IMR-90 (cell line): ENCODE measurements around the gene ZNF835. TPM values are rescaled to one million over a fixed set of nuclear protein-coding genes. Genes with fewer than 3 reads are reported as not detected.

Experiments used
- ATAC-seq: fragments of 200-7000 bp; cut with Tn5 transposase; 2 replicates; pipeline ENCODE4 v1.9.1; 2020; ENCODE audit warnings: low read depth, mild to moderate bottlenecking, moderate library complexity
- BruUV-seq: library from RNA; stranded (reverse); fragments of 400-500 nt; replicated peaks from 2 replicates; lab custom pipeline; 2021; lab: Mats Ljungman, UMichigan
- CTCF ChIA-PET: fragments of 300-600 bp; formaldehyde crosslinking; extraction: SDS; loops from one replicate; lab custom pipeline; 2021; ENCODE audit warnings: antibody characterized with exemption; lab: Yijun Ruan, JAX
- POLR2A ChIA-PET: fragments of 300-600 bp; sonication (Branson Sonifier 250); formaldehyde crosslinking; loops from one replicate; lab custom pipeline; 2022; ENCODE audit warnings: antibody characterized with exemption; ENCODE audit not compliant: unreplicated experiment; lab: Charles Lee
- DNase-seq: peaks from one replicate; pipeline ENCODE4 v3.0.0; 2013
- H2AFZ ChIP-seq: replicated peaks from 2 replicates; pipeline ENCODE3; 2013; ENCODE audit warnings: low read length, mild to moderate bottlenecking; ENCODE audit not compliant: poor library complexity
- H2AK5ac ChIP-seq: 2 replicates; pipeline ENCODE4 v1.6.1; 2013; ENCODE audit warnings: low read depth, low read length, inconsistent platforms
- H2AK9ac ChIP-seq: replicated peaks from 2 replicates; pipeline ENCODE3; 2013; ENCODE audit warnings: mild to moderate bottlenecking, low read depth, low read length, moderate library complexity; ENCODE audit not compliant: poor library complexity
- H2BK120ac ChIP-seq: 2 replicates; pipeline ENCODE4 v1.6.1; 2013; ENCODE audit warnings: low read depth, low read length, inconsistent platforms
- H2BK15ac ChIP-seq: 3 replicates; pipeline ENCODE4 v1.6.1; 2013; ENCODE audit warnings: low read depth, low read length, inconsistent platforms
- H2BK20ac ChIP-seq: 2 replicates; pipeline ENCODE4 v1.6.1; 2013; ENCODE audit warnings: low read depth, mild to moderate bottlenecking, inconsistent platforms, low read length, moderate library complexity
- H2BK5ac ChIP-seq: 2 replicates; pipeline ENCODE4 v1.6.1; 2013; ENCODE audit warnings: mild to moderate bottlenecking, low read depth, low read length, inconsistent platforms; ENCODE audit not compliant: poor library complexity, severe bottlenecking
- H3K14ac ChIP-seq: replicated peaks from 2 replicates; pipeline ENCODE4 v1.6.1; 2013; ENCODE audit warnings: low read depth, low read length, inconsistent platforms
- H3K18ac ChIP-seq: 2 replicates; pipeline ENCODE4 v1.6.1; 2013; ENCODE audit warnings: low read depth, low read length, control low read depth
- H3K23ac ChIP-seq: 2 replicates; pipeline ENCODE4 v1.6.1; 2013; ENCODE audit warnings: low read depth, low read length, inconsistent platforms
- H3K27ac ChIP-seq: 2 replicates; pipeline ENCODE4 v1.5.1; 2013; ENCODE audit warnings: mild to moderate bottlenecking, control low read depth, low read length; ENCODE audit not compliant: insufficient read depth
- H3K27me3 ChIP-seq: 2 replicates; pipeline ENCODE4 v1.6.1; 2013; ENCODE audit warnings: low read length; ENCODE audit not compliant: control insufficient read depth, insufficient read depth
- H3K36me3 ChIP-seq: 2 replicates; pipeline ENCODE4 v1.6.1; 2013; ENCODE audit warnings: low read length, mixed read lengths; ENCODE audit not compliant: control insufficient read depth, insufficient read depth
- H3K4ac ChIP-seq: 2 replicates; pipeline ENCODE4 v1.6.1; 2013; ENCODE audit warnings: low read depth, low read length, inconsistent platforms
- H3K4me1 ChIP-seq: 2 replicates; pipeline ENCODE4 v1.6.1; 2013; ENCODE audit warnings: low read length, mixed read lengths; ENCODE audit not compliant: control insufficient read depth, insufficient read depth
- H3K4me2 ChIP-seq: 2 replicates; pipeline ENCODE4 v1.6.1; 2013; ENCODE audit warnings: low read depth, mild to moderate bottlenecking, control low read depth, low read length, moderate library complexity
- H3K4me3 ChIP-seq: 2 replicates; pipeline ENCODE4 v1.5.1; 2013; ENCODE audit warnings: low read depth, mild to moderate bottlenecking, control low read depth, low read length, moderate library complexity; ENCODE audit not compliant: insufficient read depth
- H3K56ac ChIP-seq: 2 replicates; pipeline ENCODE4 v1.6.1; 2013; ENCODE audit warnings: low read length, inconsistent platforms; ENCODE audit not compliant: insufficient read depth; ENCODE audit errors: extremely low read depth
- H3K79me1 ChIP-seq, 2 experiments: 2 replicates each; pipeline ENCODE4 v1.6.1; 2013; ENCODE audit warnings: low read length in 2 of 2, inconsistent platforms in 1 of 2, low read depth in 1 of 2
- H3K9ac ChIP-seq: 2 replicates; pipeline ENCODE4 v1.6.1; 2013; ENCODE audit warnings: low read depth, low read length, control low read depth
- H3K9me1 ChIP-seq: 2 replicates; pipeline ENCODE4 v1.6.1; 2013; ENCODE audit warnings: low read length, inconsistent platforms; ENCODE audit not compliant: insufficient read depth
- H3K9me3 ChIP-seq: 2 replicates; pipeline ENCODE4 v1.6.1; 2013; ENCODE audit warnings: low read length; ENCODE audit not compliant: control insufficient read depth, insufficient read depth
- H4K20me1 ChIP-seq: 2 replicates; pipeline ENCODE4 v1.6.1; 2013; ENCODE audit warnings: low read length, inconsistent platforms; ENCODE audit not compliant: insufficient read depth
- H4K5ac ChIP-seq: 2 replicates; pipeline ENCODE4 v1.6.1; 2013; ENCODE audit warnings: mild to moderate bottlenecking, low read depth, low read length, control low read depth
- H4K8ac ChIP-seq, 2 experiments: 2 replicates each; pipeline ENCODE4 v1.6.1; 2013; ENCODE audit warnings: low read depth in 2 of 2, low read length in 2 of 2, control low read depth in 1 of 2, inconsistent platforms in 1 of 2
- H4K91ac ChIP-seq: 2 replicates; pipeline ENCODE4 v1.6.1; 2013; ENCODE audit warnings: low read depth, low read length, inconsistent platforms; ENCODE audit not compliant: insufficient read depth
- BHLHE40 ChIP-seq: fragments of 150-350 bp; IDR thresholded peaks from 2 replicates; pipeline ENCODE4 v1.6.1; 2016; ENCODE audit warnings: mild to moderate bottlenecking, low read depth, low read length
- CEBPB ChIP-seq: IDR thresholded peaks from 2 replicates; pipeline ENCODE4 v1.6.1; 2012; ENCODE audit warnings: low read depth, low read length, improper control_type of control experiment
- CHD1 ChIP-seq: IDR thresholded peaks from 2 replicates; pipeline ENCODE4 v1.6.1; 2012; ENCODE audit warnings: low read depth, low read length, improper control_type of control experiment
- FOS ChIP-seq: fragments of 150-350 bp; IDR thresholded peaks from 2 replicates; pipeline ENCODE4 v1.6.1; 2016; ENCODE audit warnings: low read depth, low read length
- MAFK ChIP-seq: IDR thresholded peaks from 2 replicates; pipeline ENCODE4 v1.6.1; 2012; ENCODE audit warnings: low read depth, low read length, improper control_type of control experiment
- MAZ ChIP-seq: IDR thresholded peaks from 2 replicates; pipeline ENCODE4 v1.6.1; 2012; ENCODE audit warnings: low read depth, mild to moderate bottlenecking, low read length, improper control_type of control experiment, moderate library complexity, borderline replicate concordance
- MXI1 ChIP-seq: IDR thresholded peaks from 2 replicates; pipeline ENCODE4 v1.6.1; 2012; ENCODE audit warnings: low read depth, mild to moderate bottlenecking, low read length, moderate library complexity, borderline replicate concordance
- NFE2L2 ChIP-seq: fragments of 150-350 bp; IDR thresholded peaks from 2 replicates; pipeline ENCODE4 v1.6.1; 2016; ENCODE audit warnings: low read depth, mild to moderate bottlenecking, low read length
- POLR2A ChIP-seq: IDR thresholded peaks from 2 replicates; pipeline ENCODE4 v1.6.1; 2012; ENCODE audit warnings: mild to moderate bottlenecking, low read depth, low read length
- RAD21 ChIP-seq: IDR thresholded peaks from 2 replicates; pipeline ENCODE4 v1.6.1; 2012; ENCODE audit warnings: low read length, improper control_type of control experiment
- RCOR1 ChIP-seq: IDR thresholded peaks from 2 replicates; pipeline ENCODE4 v1.6.1; 2012; ENCODE audit warnings: mild to moderate bottlenecking, low read length, improper control_type of control experiment; ENCODE audit not compliant: insufficient replicate concordance
- RFX5 ChIP-seq: IDR thresholded peaks from 2 replicates; pipeline ENCODE4 v1.8.0; 2012; ENCODE audit warnings: low read depth, mild to moderate bottlenecking, low read length, moderate library complexity
- SMC3 ChIP-seq: fragments of 150-350 bp; IDR thresholded peaks from 2 replicates; pipeline ENCODE4 v1.6.1; 2016; ENCODE audit warnings: low read depth, mild to moderate bottlenecking, antibody characterized with exemption, low read length, moderate library complexity
- WGBS, 2 experiments: methylation state at CpG; one replicate each; pipeline versions ENCODE4 v1.1.5 to v1.1.7; 2013; ENCODE audit warnings: missing lambda C conversion rate in 2 of 2; ENCODE audit not compliant: insufficient read length in 1 of 2; ENCODE audit errors: extremely low coverage in 2 of 2; 5-methylcytosine and 5-hydroxymethylcytosine counted together
- dilution Hi-C: fragments of 300-500 bp; cut with HindIII; formaldehyde crosslinking; loops from one replicate; pipeline ENCODE4 v1.14.3; 2018; ENCODE audit warnings: low sequenced_read_pairs; ENCODE audit not compliant: unreplicated experiment
- in situ Hi-C: fragments of 300-500 bp; cut with MboI; formaldehyde crosslinking; loops from 3 replicates; pipeline ENCODE4 v1.14.3; 2019; ENCODE audit warnings: low sequenced_read_pairs, inconsistent platforms, mixed read lengths
- intact Hi-C: fragments of 100-400 bp; cut with micrococcal nuclease; formaldehyde crosslinking; loops from 2 replicates; pipeline ENCODE4 v1.10.0; 2022
- polyA plus RNA-seq, 3 experiments: library from polyadenylated mRNA; depleted of rRNA; stranded (reverse); fragments of >200 nt; gene quantifications; 2 replicates each; pipeline ENCODE4 v1.2.3, GENCODE V29; 2012; ENCODE audit warnings: low replicate concordance in 1 of 3
- total RNA-seq: library from RNA; depleted of rRNA; stranded (reverse); fragments of >200 nt; gene quantifications from 2 replicates; pipeline ENCODE4 v1.2.3, GENCODE V29; 2012
- TF ChIP-seq, protein P1 (sequence below): conservative IDR thresholded peaks from 2 replicates; pipeline ENCODE4 v1.5.1; 2012; ENCODE audit warnings: mild to moderate bottlenecking, low read depth, low read length, improper control_type of control experiment
- TF ChIP-seq, protein P2 (sequence below): fragments of 150-350 bp; IDR thresholded peaks from 2 replicates; pipeline ENCODE4 v1.6.1; 2017; ENCODE audit warnings: mild to moderate bottlenecking, antibody characterized with exemption, low read length, low read depth
- TF ChIP-seq, protein P3 (sequence below): fragments of 150-350 bp; IDR thresholded peaks from 2 replicates; pipeline ENCODE4 v1.6.1; 2016; ENCODE audit warnings: low read depth, mild to moderate bottlenecking, low read length, moderate library complexity, borderline replicate concordance

ZNF835 gene
- total and polyA plus RNA-seq, 2 of the 4 experiments (the other 2 are of a cell fraction), result not detected

GRCh38 chr19:56663931-56664500 lies 7.5 kb downstream of the ZNF835 start:
- CTCF ChIA-PET, result no interaction called here
- no peak overlapping the region for H4K5ac ChIP-seq

More at GRCh38 chr19:56663931-56664500, 7.5 kb downstream of the ZNF835 start:
- no peak for TF ChIP-seq MAZ
- no peak for TF ChIP-seq POLR2A
- TF ChIP-seq, protein P1, sequence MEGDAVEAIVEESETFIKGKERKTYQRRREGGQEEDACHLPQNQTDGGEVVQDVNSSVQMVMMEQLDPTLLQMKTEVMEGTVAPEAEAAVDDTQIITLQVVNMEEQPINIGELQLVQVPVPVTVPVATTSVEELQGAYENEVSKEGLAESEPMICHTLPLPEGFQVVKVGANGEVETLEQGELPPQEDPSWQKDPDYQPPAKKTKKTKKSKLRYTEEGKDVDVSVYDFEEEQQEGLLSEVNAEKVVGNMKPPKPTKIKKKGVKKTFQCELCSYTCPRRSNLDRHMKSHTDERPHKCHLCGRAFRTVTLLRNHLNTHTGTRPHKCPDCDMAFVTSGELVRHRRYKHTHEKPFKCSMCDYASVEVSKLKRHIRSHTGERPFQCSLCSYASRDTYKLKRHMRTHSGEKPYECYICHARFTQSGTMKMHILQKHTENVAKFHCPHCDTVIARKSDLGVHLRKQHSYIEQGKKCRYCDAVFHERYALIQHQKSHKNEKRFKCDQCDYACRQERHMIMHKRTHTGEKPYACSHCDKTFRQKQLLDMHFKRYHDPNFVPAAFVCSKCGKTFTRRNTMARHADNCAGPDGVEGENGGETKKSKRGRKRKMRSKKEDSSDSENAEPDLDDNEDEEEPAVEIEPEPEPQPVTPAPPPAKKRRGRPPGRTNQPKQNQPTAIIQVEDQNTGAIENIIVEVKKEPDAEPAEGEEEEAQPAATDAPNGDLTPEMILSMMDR, result no peak
- TF ChIP-seq RAD21, result no peak
- TF ChIP-seq, protein P2, sequence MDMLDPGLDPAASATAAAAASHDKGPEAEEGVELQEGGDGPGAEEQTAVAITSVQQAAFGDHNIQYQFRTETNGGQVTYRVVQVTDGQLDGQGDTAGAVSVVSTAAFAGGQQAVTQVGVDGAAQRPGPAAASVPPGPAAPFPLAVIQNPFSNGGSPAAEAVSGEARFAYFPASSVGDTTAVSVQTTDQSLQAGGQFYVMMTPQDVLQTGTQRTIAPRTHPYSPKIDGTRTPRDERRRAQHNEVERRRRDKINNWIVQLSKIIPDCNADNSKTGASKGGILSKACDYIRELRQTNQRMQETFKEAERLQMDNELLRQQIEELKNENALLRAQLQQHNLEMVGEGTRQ, result no peak
- TF ChIP-seq BHLHE40, result no peak
- TF ChIP-seq SMC3, result no peak
- no peak for TF ChIP-seq FOS
- TF ChIP-seq MXI1, result no peak
- TF ChIP-seq, protein P3, sequence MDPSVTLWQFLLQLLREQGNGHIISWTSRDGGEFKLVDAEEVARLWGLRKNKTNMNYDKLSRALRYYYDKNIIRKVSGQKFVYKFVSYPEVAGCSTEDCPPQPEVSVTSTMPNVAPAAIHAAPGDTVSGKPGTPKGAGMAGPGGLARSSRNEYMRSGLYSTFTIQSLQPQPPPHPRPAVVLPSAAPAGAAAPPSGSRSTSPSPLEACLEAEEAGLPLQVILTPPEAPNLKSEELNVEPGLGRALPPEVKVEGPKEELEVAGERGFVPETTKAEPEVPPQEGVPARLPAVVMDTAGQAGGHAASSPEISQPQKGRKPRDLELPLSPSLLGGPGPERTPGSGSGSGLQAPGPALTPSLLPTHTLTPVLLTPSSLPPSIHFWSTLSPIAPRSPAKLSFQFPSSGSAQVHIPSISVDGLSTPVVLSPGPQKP, result no peak
- TF ChIP-seq CHD1, result no peak
- no peak for TF ChIP-seq CEBPB
- no peak for TF ChIP-seq RCOR1
- TF ChIP-seq NFE2L2, result no peak
- no peak for TF ChIP-seq MAFK
- no peak for TF ChIP-seq RFX5
- no peak overlapping the region for H3K23ac ChIP-seq
- no peak overlapping the region for H2AFZ ChIP-seq
- H3K9me1 ChIP-seq, result no peaks in the 10 kb centered on the region
- H2BK120ac ChIP-seq, result no peak overlapping the region
- no peak overlapping the region for H3K56ac ChIP-seq
- H2BK15ac ChIP-seq, result no peak overlapping the region
- BruUV-seq, result no TSS peak
- DNase-seq, result no peak
- no peak overlapping the region for H3K4me3 ChIP-seq
- no peak overlapping the region for H2BK20ac ChIP-seq
- in situ Hi-C loops, result no loop called here
- intact Hi-C loops, result no loop called here
- dilution Hi-C loops, result no loop called here
- no peak overlapping the region for H3K14ac ChIP-seq
- no peak overlapping the region for H4K8ac ChIP-seq
- H3K27ac ChIP-seq, result no peak overlapping the region
- peaks cover 61% of the 10 kb centered on the region for H3K9me3 ChIP-seq
- H4K91ac ChIP-seq, result no peak overlapping the region
- POLR2A ChIA-PET, result no interaction called here
- H3K79me1 ChIP-seq, result no peaks in the 10 kb centered on the region
- no peak overlapping the region for H2AK9ac ChIP-seq
- H3K4me2 ChIP-seq, result no peak overlapping the region
- H3K18ac ChIP-seq, result no peak overlapping the region
- H3K4me1 ChIP-seq, result no peaks in the 10 kb centered on the region
- no peaks in the 10 kb centered on the region for H3K27me3 ChIP-seq
- no peaks in the 10 kb centered on the region for H3K36me3 ChIP-seq
- no peak for ATAC-seq
- H3K4ac ChIP-seq, result no peak overlapping the region
- no peak overlapping the region for H3K9ac ChIP-seq
- no peak overlapping the region for H2AK5ac ChIP-seq
- H4K20me1 ChIP-seq, result no peaks in the 10 kb centered on the region
- no peak overlapping the region for H2BK5ac ChIP-seq
- 62% methylated on average over 22 of the region's 60 CpGs; no CpG with 5 or more reads in 1 of the 2 experiments for WGBS, 2 experiments
